Caco-2 (cell line): Measurements from ENCODE around the gene EAF1. TPM values are rescaled to one million over a fixed set of nuclear protein-coding genes. Genes with fewer than 3 reads are reported as not detected.

ENCODE experiments used
- BruUV-seq: library from RNA; stranded (reverse); fragments of 400-500 nt; replicated peaks from 2 replicates; lab custom pipeline; 2021; lab: Mats Ljungman, UMichigan
- CTCF ChIA-PET: fragments of 300-600 bp; sonication (Branson Sonifier 250); formaldehyde crosslinking; loops from one replicate; lab custom pipeline; 2022; ENCODE audit warnings: antibody characterized with exemption; lab: Charles Lee
- POLR2A ChIA-PET: fragments of 300-600 bp; sonication (Branson Sonifier 250); formaldehyde crosslinking; loops from one replicate; lab custom pipeline; 2022; ENCODE audit warnings: antibody characterized with exemption; lab: Charles Lee
- DNase-seq, 2 experiments: peaks; one replicate each; pipeline versions ENCODE4 v3.0.0 to v3.0.0-alpha.2; 2020 to 2022
- H3K27me3 ChIP-seq: replicated peaks from 2 replicates; pipeline ENCODE4 v1.6.0; 2011; ENCODE audit warnings: low read length; ENCODE audit not compliant: control insufficient read depth, insufficient read depth
- H3K36me3 ChIP-seq: 2 replicates; pipeline ENCODE4 v1.5.1; 2011; ENCODE audit warnings: low read length; ENCODE audit not compliant: control insufficient read depth, insufficient read depth
- H3K4me1 ChIP-seq: fragments of 250-450 bp; sonication (Bioruptor Pico); 2 replicates; pipeline ENCODE4 v1.5.1; 2020; ENCODE audit warnings: mild to moderate bottlenecking
- H3K4me3 ChIP-seq: 2 replicates; pipeline ENCODE4 v1.5.1; 2011; ENCODE audit warnings: low read depth, mild to moderate bottlenecking, control low read depth, low read length
- H3K9me3 ChIP-seq: fragments of 250-450 bp; sonication (Bioruptor Pico); 2 replicates; pipeline ENCODE4 v1.5.1; 2020; ENCODE audit warnings: mild to moderate bottlenecking, moderate library complexity
- H3K27ac Mint-ChIP-seq: one replicate; pipeline ENCODE4 v1.8.0; 2022; ENCODE audit warnings: mixed read lengths; ENCODE audit not compliant: unreplicated experiment
- H3K27me3 Mint-ChIP-seq: one replicate; pipeline ENCODE4 v1.8.0; 2022; ENCODE audit warnings: mixed read lengths; ENCODE audit not compliant: insufficient read depth, unreplicated experiment
- H3K36me3 Mint-ChIP-seq: one replicate; pipeline ENCODE4 v1.8.0; 2022; ENCODE audit warnings: mild to moderate bottlenecking, mixed read lengths; ENCODE audit not compliant: insufficient read depth, unreplicated experiment
- H3K4me1 Mint-ChIP-seq: one replicate; pipeline ENCODE4 v1.8.0; 2022; ENCODE audit warnings: low read depth, mixed read lengths; ENCODE audit not compliant: unreplicated experiment
- H3K4me3 Mint-ChIP-seq: one replicate; pipeline ENCODE4 v1.8.0; 2022; ENCODE audit warnings: mild to moderate bottlenecking, moderate library complexity, mixed read lengths; ENCODE audit not compliant: unreplicated experiment
- H3K9me3 Mint-ChIP-seq: one replicate; pipeline ENCODE4 v1.8.0; 2022; ENCODE audit warnings: mixed read lengths; ENCODE audit not compliant: unreplicated experiment
- CTCF ChIP-seq, 2 experiments: fragments of 200-600 bp in 1 of 2; IDR thresholded peaks; 1 replicate in 1 of 2; 2 replicates in 1 of 2; pipeline versions ENCODE4 v1.5.1 to v1.8.0; 2011 to 2022; ENCODE audit warnings: antibody characterized with exemption in 1 of 2, control low read depth in 1 of 2, inconsistent platforms in 1 of 2, low read depth in 1 of 2, low read length in 1 of 2, mild to moderate bottlenecking in 1 of 2, moderate library complexity in 1 of 2; ENCODE audit not compliant: insufficient read depth in 1 of 2, severe bottlenecking in 1 of 2, unreplicated experiment in 1 of 2
- intact Hi-C: fragments of 100-400 bp; cut with micrococcal nuclease; formaldehyde crosslinking; loops from one replicate; pipeline ENCODE4 v1.10.0; 2022; ENCODE audit not compliant: unreplicated experiment
- total RNA-seq: library from RNA; stranded (reverse); gene quantifications from 2 replicates; pipeline ENCODE4 v1.2.3, GENCODE V29; 2022

The EAF1 gene
- total RNA-seq, 1 experiment from 2014 or later = 33.5 TPM

- Mint-ChIP-seq H3K27ac (no peak overlapping the region), H3K27me3 (no peaks in the 10 kb centered on the region), H3K4me3 (no peak overlapping the region), H3K36me3 (peaks cover 62% of the 10 kb centered on the region), H3K4me1 (no peaks in the 10 kb centered on the region), H3K9me3 (no peaks in the 10 kb centered on the region)
- no peaks in the 10 kb centered on the region for H3K4me1 ChIP-seq
- no peak for DNase-seq
- no TSS peak for BruUV-seq
- H3K27me3 ChIP-seq = no peaks in the 10 kb centered on the region
- POLR2A ChIA-PET = no interaction called here
- no peak for TF ChIP-seq CTCF (IDR thresholded peaks at IDR 0.05; ENCODE audit: insufficient read depth in 1 of 2, low read depth in 1 of 2, low read length in 1 of 2, severe bottlenecking in 1 of 2, unreplicated experiment in 1 of 2)
- CTCF ChIA-PET = interaction anchor here (0.6 kb wide), 1 partner anchor 38 kb away, joined by 3 read pairs; no protein-coding TSS in a partner anchor
- H3K4me3 ChIP-seq = no peak overlapping the region
- H3K9me3 ChIP-seq = no peaks in the 10 kb centered on the region
- intact Hi-C loops = no loop called here
- 0 out of 2 replicates have a peak, but pooled peaks cover 2% of the 10 kb centered on the region for H3K36me3 ChIP-seq
Observed at GRCh38 chr3:15438983-15439382, 11.6 kb downstream of the EAF1 start.

- Histone ChIP-seq H3K27me3 (no peaks in the 10 kb centered on the region), H3K36me3 (no peaks in the 10 kb centered on the region), H3K4me3 (no peak overlapping the region), H3K9me3 (no peaks in the 10 kb centered on the region), H3K4me1 (no peaks in the 10 kb centered on the region)
- TF ChIP-seq CTCF (IDR thresholded peaks at IDR 0.05; ENCODE audit: insufficient read depth in 1 of 2, low read depth in 1 of 2, low read length in 1 of 2, severe bottlenecking in 1 of 2, unreplicated experiment in 1 of 2) = no peak
- POLR2A ChIA-PET = no interaction called here
- H3K4me3 Mint-ChIP-seq = no peak overlapping the region
- no peak for DNase-seq
- H3K36me3 Mint-ChIP-seq = peaks cover 61% of the 10 kb centered on the region
- no peak overlapping the region for H3K27ac Mint-ChIP-seq
- CTCF ChIA-PET = interaction anchor here (0.6 kb wide), 1 partner anchor 39 kb away, joined by 3 read pairs; no protein-coding TSS in a partner anchor
- no peaks in the 10 kb centered on the region for H3K27me3 Mint-ChIP-seq
- intact Hi-C loops = no loop called here
- no peaks in the 10 kb centered on the region for H3K4me1 Mint-ChIP-seq
- H3K9me3 Mint-ChIP-seq = no peaks in the 10 kb centered on the region
- no TSS peak for BruUV-seq
Observed at GRCh38 chr3:15439476-15439875, 12.1 kb downstream of the EAF1 start.

GRCh38 chr3:15440891-15441290, 13.5 kb downstream of the EAF1 start:
- ChIA-PET CTCF (no interaction called here), POLR2A (no interaction called here)
- Mint-ChIP-seq H3K4me3 (no peak overlapping the region), H3K27ac (no peak overlapping the region), H3K4me1 (no peaks in the 10 kb centered on the region), H3K36me3 (peaks cover 50% of the 10 kb centered on the region), H3K9me3 (no peaks in the 10 kb centered on the region), H3K27me3 (no peaks in the 10 kb centered on the region)
- DNase-seq = no peak
- intact Hi-C loops = no loop called here
- no peak for TF ChIP-seq CTCF (IDR thresholded peaks at IDR 0.05; ENCODE audit: insufficient read depth in 1 of 2, low read depth in 1 of 2, low read length in 1 of 2, severe bottlenecking in 1 of 2, unreplicated experiment in 1 of 2)
- Histone ChIP-seq H3K27me3 (no peaks in the 10 kb centered on the region), H3K9me3 (no peaks in the 10 kb centered on the region), H3K4me3 (no peak overlapping the region), H3K4me1 (no peaks in the 10 kb centered on the region), H3K36me3 (no peaks in the 10 kb centered on the region)
- BruUV-seq = no TSS peak
